GM18502 (cell line): ENCODE results near the gene WIF1.

ENCODE experiments used
- ATAC-seq: cut with Tn5 transposase; IDR thresholded peaks from one replicate; pipeline ENCODE4 v1.9.1; 2021; ENCODE audit warnings: mild to moderate bottlenecking; ENCODE audit not compliant: unreplicated experiment, poor library complexity

The WIF1 gene

GRCh38 chr12:65123435-65124063 is 2.4 kb upstream of the WIF1 start:
- ATAC-seq: no peak

GRCh38 chr12:65122703-65123102 is 1.6 kb upstream of the WIF1 start:
- ATAC-seq: no peak

GRCh38 chr12:65121956-65122469 is 908 bp upstream of the WIF1 start:
- ATAC-seq: no peak

GRCh38 chr12:65119063-65119462 is 2.0 kb downstream of the WIF1 start:
- no peak for ATAC-seq

GRCh38 chr12:65113621-65114035 is 7.5 kb downstream of the WIF1 start:
- ATAC-seq: no peak

- ATAC-seq: no peak
Observed at GRCh38 chr12:65106948-65107347, 14.2 kb downstream of the WIF1 start.

GRCh38 chr12:65100140-65100539 is 21.0 kb downstream of the WIF1 start:
- no peak for ATAC-seq

- no peak for ATAC-seq
Observed at GRCh38 chr12:65099182-65099581, 21.9 kb downstream of the WIF1 start.

GRCh38 chr12:65098364-65098763 is 22.7 kb downstream of the WIF1 start:
- no peak for ATAC-seq

- no peak for ATAC-seq
Observed at GRCh38 chr12:65094722-65095121, 26.4 kb downstream of the WIF1 start.

GRCh38 chr12:65093606-65094005 is 27.5 kb downstream of the WIF1 start:
- ATAC-seq: no peak

GRCh38 chr12:65090461-65090860 is 30.6 kb downstream of the WIF1 start:
- ATAC-seq: no peak

GRCh38 chr12:65086236-65086635 is 34.9 kb downstream of the WIF1 start:
- no peak for ATAC-seq

- ATAC-seq: no peak
Observed at GRCh38 chr12:65084579-65084978, 36.5 kb downstream of the WIF1 start.

GRCh38 chr12:65083581-65083980 is 37.5 kb downstream of the WIF1 start:
- ATAC-seq: no peak

GRCh38 chr12:65082406-65082805 is 38.7 kb downstream of the WIF1 start:
- ATAC-seq: no peak

- ATAC-seq: no peak
Observed at GRCh38 chr12:65081496-65081895, 39.6 kb downstream of the WIF1 start.

GRCh38 chr12:65074932-65075331 is 46.2 kb downstream of the WIF1 start:
- no peak for ATAC-seq

GRCh38 chr12:65069336-65069735 is 51.8 kb downstream of the WIF1 start:
- no peak for ATAC-seq

- ATAC-seq: no peak
Observed at GRCh38 chr12:65067383-65067782, 53.7 kb downstream of the WIF1 start.

GRCh38 chr12:65055859-65056258 is 65.2 kb downstream of the WIF1 start:
- no peak for ATAC-seq

GRCh38 chr12:65051218-65051617 is 69.9 kb downstream of the WIF1 start:
- ATAC-seq: no peak
